SW480 (cell line): Measurements from ENCODE around the gene RUNX2.
"Not testable (repeated sequence)": the region's sequence is repeated elsewhere in the genome, so short reads cannot be mapped to it uniquely, and the experiment has no call there.

Experiments
- DNase-seq: peaks from one replicate; pipeline ENCODE4 v3.0.0-alpha.2; 2016; ENCODE audit warnings: low spot score

RUNX2 gene

DNA sequence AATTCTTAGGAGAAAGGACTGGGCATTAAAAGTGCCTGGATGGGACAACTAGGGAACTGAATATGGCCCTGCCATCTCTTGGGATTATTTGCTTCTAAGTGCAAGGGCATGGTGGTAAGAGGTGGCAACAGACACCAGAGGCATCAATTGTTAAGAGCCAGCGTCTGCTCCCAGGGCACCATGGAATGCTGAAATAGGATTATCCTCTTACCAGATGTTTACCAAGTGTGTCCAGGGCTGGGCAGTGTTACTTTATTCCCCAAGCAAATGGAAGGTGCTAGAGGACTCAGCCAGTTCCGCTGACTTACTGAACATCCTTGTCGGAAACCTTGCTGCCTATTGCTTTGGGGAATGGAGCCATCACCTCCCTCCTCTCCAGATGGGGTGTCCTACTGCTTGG, 323.2 kb downstream of the RUNX2 start:
- no peak for DNase-seq

DNA sequence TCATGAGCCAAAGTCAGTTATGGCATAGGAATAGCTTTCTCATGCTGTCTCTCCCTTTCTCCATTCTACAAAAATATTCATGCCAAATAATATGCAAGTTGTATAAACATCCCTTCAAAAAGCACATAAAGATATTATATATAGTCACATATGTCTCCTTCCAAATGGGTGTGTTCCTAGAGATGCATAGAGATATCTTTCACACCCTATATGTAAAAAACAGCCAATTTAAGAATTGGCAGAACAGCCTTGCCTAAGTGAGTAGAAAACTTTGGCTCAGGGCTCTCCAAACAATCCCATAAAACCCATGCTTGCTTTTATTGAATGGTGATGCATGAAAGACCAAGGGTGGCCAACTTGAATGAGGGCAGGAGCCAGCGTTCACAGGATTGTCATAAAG, 324.3 kb downstream of the RUNX2 start:
- no peak for DNase-seq

DNA sequence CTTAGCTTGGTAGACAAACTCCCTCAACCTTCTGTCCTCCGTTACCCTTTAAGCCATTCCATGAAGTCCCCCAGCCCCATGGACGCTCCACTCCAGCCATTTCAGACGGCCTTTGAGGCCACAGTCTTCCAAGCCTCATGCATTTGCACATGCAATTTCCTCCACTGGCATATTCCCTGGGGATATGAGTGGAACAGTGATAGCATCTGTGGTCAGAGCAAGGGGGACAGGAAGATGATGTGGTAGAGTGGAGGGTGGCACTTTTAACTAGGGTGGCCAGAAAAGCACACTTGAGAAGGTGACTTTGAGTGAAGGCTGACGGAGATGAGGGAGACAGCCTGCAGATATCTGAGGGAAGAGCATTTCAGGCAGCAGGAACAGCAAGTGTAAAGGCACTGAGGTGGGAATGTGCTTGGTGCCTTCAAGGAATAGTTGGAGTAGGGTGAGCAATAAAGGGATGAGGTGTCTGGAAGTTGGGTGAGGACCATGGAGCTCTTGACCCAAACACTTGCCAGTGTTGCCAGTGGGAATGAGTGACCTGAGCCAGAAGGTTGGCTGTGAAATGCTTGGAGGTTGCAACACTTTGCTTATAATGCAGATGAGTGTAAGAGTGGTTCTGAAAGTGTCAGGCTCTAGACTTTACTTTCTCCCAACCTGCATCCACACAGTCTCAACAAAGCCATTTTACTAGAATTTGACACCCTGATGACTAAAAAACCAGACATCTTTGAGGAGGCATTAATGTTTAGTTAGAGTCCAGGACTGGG, 325.2 kb downstream of the RUNX2 start:
- no peak for DNase-seq

- DNase-seq = no peak
Measured at GRCh38 chr6:45654673-45655072, 326.5 kb downstream of the RUNX2 start.

GRCh38 chr6:45655745-45656476, 327.8 kb downstream of the RUNX2 start:
- peak; percentile 81 for DNase-seq

DNA sequence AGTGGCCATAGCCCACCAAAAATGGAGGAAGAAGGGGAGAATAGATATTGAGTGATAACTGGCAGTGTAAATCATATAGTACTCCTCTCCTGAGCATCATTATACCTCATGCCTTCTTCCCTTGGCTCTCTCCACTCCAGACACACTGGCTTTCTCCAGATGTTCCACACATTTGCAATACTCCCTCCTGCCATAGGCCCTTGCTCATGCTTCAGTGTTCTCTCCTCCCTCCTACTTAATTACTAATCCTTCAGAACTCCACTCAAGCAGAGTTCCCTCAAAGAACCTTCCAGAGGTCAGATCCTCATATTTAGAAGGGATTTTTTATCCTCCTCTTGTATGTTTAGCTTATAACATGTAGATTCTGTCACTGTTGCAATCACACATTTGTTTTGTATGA, 329.1 kb downstream of the RUNX2 start:
- DNase-seq = no peak

- DNase-seq = no peak
Measured at GRCh38 chr6:45658400-45658799, 330.3 kb downstream of the RUNX2 start.

GRCh38 chr6:45658958-45659357, 330.8 kb downstream of the RUNX2 start:
- DNase-seq = no peak

DNA sequence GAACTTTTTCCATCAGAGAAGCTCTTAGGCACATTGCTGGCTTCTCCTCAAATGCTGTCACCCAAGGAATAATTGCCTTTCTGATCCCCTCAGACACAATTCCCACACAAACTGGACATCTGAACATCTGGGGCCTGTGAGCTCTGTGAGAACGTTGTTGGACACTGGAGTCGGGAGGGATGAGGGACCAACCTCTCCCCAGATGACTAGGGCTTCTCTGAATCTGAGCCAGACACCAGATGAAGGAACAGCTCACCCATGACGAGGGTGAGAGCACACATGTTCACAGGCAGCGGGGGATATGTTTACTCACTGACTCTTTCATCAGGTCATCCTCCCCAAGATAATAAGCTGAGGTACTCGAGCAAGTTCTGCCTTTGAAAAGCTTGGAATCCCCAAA, 333.5 kb downstream of the RUNX2 start:
- peak; percentile 19 for DNase-seq

DNA sequence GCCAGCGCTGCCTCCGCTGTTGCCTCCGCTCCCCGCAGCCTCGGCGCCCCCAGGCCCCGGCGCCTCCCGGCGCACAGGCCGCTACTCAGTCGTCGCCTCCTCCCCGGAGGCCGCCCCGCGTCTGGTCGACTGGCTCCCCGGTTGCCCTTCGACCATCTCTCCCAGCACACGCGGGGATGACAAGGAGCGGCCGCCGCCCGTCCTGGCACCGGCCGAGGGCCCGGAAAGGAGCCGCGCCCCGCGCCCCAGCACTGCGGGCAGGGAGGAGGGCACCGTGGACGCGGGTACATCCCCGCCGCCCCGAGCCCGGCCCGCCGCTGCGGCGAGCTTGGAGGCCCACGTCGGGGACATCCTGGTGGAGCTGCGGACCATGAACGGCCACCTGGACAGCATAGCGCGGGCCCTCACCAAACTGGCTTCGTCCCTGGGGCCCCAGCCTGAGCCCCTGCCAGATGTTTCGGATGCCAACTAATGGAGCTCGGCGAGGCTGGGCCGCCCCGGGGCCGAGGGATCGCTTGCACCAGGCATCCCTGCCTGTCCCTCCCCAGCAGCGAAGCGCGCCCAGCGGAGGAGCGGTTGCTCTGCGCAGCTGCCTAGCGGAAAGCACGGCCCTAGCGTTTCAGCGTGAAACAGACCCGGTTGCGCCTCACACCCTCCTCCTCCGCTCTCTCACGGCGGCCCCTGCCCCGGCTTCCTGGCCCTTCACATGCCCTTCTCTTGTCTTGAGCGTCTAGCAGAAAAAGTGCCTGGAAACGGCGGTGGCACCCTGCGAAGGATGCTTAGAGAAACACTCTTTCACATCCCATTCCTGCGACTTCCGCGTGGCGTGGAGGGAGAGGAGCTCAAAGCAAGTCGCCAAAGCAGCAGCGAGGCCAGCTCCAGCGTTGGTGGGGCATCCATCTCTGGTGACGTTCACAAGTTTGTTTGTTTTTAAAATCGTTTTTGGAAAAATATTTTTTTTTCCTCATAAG, 335.4 kb downstream of the RUNX2 start:
- DNase-seq = no peak

DNA sequence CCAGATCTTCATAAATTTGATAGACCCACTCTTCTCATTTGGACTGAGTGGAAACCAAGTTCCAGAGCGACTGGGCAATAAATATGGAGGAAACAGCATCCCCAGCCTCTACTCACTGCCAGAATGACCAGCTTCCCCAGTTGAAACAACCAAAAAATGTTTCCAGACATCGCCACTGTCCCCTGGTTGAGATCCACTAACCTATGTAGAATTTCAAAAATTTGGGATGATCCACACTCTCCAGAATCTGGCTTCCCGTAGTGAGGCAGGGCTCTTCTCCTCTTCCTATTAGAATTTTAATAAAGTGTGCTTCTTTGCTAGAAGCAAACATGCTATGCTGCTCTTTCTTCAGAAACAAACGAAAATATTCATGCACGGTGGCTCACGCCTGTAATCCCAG, 336.6 kb downstream of the RUNX2 start:
- DNase-seq = no peak

GRCh38 chr6:45665859-45666258, 337.7 kb downstream of the RUNX2 start:
- DNase-seq = no peak

- DNase-seq = no peak
Measured at GRCh38 chr6:45666846-45667245, 338.7 kb downstream of the RUNX2 start.

DNA sequence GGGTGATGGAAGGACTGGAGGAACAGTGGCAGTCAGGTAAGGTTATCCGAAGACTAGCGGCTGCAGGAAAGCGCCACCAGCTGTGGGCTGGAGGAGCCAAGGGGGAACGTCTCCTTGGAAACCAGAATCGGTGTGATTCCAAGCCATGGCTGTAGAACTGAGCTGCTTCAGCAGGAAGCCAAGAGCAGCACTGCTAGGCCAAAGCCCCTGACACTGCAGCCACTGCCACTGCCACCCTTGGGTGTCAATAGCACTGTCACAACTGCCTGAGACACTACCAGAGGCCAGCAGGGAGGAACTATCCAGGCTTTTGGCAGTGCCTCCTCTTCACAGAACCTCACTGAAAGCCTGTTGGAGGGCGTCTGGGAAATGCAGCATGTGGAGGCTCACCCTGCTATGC, 339.2 kb downstream of the RUNX2 start:
- no peak for DNase-seq

DNA sequence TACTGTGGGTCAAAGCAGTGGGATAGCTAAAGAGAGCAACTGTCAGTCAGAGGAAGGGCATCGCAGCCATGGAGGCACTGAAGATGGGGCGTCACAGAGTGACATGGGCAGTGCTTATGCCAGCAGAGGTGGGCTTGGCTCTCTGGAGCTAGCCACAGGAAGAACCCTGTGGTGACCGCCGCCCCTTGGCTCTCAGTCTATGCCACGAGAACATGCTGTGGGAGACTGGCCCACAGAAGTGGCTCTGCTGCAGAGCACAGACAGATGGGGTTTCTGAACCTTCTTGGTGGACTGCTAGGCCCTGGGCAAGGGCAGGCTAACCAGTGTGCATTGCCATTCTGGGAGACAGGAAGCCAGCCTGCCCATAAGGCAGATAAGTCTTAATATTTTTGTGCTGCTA, 339.6 kb downstream of the RUNX2 start:
- DNase-seq = no peak

GRCh38 chr6:45668705-45669104, 340.6 kb downstream of the RUNX2 start:
- no peak for DNase-seq

GRCh38 chr6:45673167-45673566, 345.0 kb downstream of the RUNX2 start:
- not testable (repeated sequence) for DNase-seq

DNA sequence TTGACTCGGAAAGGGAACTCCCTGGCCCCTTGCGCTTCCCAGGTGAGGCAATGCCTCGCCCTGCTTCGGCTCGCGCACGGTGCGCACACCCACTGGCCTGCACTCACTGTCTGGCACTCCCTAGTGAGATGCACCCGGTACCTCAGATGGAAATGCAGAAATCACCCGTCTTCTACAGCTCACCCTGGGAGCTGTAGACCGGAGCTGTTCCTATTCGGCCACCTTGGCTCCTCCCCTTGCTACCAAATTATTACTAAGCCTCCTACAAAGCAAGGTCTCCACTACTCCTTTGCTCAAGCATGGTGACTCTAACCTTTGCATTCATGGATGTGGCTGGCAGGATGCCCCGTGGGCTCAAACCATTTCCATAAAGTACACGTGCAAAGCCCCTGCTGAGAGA, 347.0 kb downstream of the RUNX2 start:
- not testable (repeated sequence) for DNase-seq

DNA sequence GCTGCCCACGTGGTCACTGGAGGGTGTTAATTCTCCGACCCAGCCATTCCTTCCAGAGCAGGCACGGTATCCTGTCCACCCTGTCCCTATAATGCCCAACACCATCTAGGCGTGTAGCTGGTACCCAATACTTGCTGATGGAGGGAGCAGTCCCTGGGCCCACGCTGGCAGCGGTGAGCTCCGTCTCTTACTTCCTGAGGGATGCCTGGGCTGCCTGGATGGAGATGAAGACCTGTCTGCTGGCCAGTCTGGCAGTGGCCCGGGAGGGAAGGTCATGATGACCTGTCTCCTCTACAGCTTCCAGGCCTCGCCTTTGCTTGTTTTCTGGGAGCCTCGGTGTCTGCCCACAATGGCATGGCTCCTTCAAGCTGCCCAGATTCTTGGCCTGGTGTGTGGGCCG, 347.5 kb downstream of the RUNX2 start:
- DNase-seq = no peak

DNA sequence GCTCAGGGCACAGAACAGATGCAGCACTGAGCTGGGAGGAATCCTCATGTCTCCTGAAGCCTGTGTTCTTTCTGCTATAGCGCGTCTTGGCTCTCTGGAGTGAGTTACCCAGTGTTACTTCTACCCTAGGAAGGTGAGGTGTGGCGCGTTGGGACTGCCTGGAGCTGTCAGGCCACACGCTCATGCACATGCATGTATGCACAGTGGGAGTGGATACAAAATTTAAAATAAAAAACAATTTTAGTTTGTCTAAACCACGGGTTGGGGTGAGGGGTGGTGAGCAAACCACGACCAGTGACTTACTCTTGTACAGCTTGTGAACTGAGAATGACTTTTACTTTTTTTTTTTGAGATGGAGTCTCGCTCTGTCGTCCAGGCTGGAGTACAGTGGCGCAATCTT, 348.2 kb downstream of the RUNX2 start:
- no peak for DNase-seq

- no peak for DNase-seq
Measured at GRCh38 chr6:45677381-45678284, 349.5 kb downstream of the RUNX2 start.

DNA sequence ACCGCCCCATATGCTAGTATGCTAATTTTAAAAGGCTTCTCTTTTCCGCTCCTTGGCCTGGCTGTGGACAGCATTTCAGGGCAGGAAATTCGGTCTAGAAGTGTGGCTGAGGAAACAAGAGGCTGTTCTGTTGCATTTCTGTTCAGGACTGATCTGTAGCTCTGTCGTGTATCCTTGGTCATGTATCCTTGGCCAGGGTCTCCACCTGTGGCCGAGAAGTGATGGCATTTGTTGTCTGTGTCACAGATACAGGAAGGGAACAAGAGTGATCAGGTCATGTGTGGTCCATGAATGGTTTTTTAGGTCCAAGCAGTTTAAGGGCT, 350.1 kb downstream of the RUNX2 start:
- no peak for DNase-seq
